ENCODE measurements around the gene FRAS1. TPM values are rescaled to one million over a fixed set of nuclear protein-coding genes. Genes with fewer than 3 reads are reported as not detected.

Gene FRAS1
- polyA plus RNA-seq, 1 donor from 2014 or later, result 2.8 TPM

DNA sequence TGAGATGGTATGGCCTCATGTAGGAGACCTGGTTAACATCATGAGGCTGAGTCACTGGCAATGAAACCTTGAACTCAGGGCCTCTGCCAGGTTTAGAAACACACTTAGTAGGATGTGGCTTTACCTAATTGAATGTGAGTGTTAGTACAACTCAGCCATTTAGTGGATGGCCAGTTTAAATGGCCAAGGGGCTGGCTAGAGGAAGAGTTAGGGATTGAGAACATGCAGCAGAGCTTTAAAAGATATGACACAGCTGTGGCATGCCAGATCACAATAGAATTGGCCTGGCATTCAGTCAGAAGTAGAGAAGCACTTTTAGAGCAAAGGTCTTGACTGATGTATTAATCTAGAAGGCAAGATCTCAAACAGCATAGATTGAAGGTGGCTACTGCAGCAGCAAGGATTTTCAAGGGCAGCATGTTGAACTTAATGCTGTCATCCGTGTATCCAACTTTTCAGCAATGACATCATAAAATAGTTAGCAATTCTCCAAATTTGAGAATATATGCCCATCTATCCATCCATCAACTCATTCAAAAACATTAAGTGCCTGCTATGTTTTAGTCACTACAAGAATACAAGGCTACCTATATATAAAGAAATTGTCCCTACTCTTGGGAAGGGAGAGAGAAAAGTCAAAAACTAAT, 170.4 kb downstream of the FRAS1 start:
- H3K9ac ChIP-seq (ENCODE audit: low read length), result no peak overlapping the region
- H3K36me3 ChIP-seq (ENCODE audit: insufficient read depth, low read length), result no peaks in the 10 kb centered on the region
- TF ChIP-seq EZH2 (IDR thresholded peaks at IDR 0.05; ENCODE audit: borderline replicate concordance, insufficient read depth, low read length, poor library complexity, severe bottlenecking) (no peak), SMC3 (conservative IDR thresholded peaks at IDR 0.05; ENCODE audit: poor library complexity) (no peak), RAD21 (conservative IDR thresholded peaks at IDR 0.05) (no peak), TAF1 (IDR thresholded peaks at IDR 0.05; ENCODE audit: low read depth) (no peak), CTCF (IDR thresholded peaks at IDR 0.05; ENCODE audit: poor library complexity, severe bottlenecking) (no peak), POLR2AphosphoS5 (IDR thresholded peaks at IDR 0.05) (no peak), MXI1 (conservative IDR thresholded peaks at IDR 0.05; ENCODE audit: poor library complexity, severe bottlenecking) (no peak), EP300 (conservative IDR thresholded peaks at IDR 0.05; ENCODE audit: poor library complexity, severe bottlenecking) (no peak)
- TF ChIP-seq, protein P1, sequence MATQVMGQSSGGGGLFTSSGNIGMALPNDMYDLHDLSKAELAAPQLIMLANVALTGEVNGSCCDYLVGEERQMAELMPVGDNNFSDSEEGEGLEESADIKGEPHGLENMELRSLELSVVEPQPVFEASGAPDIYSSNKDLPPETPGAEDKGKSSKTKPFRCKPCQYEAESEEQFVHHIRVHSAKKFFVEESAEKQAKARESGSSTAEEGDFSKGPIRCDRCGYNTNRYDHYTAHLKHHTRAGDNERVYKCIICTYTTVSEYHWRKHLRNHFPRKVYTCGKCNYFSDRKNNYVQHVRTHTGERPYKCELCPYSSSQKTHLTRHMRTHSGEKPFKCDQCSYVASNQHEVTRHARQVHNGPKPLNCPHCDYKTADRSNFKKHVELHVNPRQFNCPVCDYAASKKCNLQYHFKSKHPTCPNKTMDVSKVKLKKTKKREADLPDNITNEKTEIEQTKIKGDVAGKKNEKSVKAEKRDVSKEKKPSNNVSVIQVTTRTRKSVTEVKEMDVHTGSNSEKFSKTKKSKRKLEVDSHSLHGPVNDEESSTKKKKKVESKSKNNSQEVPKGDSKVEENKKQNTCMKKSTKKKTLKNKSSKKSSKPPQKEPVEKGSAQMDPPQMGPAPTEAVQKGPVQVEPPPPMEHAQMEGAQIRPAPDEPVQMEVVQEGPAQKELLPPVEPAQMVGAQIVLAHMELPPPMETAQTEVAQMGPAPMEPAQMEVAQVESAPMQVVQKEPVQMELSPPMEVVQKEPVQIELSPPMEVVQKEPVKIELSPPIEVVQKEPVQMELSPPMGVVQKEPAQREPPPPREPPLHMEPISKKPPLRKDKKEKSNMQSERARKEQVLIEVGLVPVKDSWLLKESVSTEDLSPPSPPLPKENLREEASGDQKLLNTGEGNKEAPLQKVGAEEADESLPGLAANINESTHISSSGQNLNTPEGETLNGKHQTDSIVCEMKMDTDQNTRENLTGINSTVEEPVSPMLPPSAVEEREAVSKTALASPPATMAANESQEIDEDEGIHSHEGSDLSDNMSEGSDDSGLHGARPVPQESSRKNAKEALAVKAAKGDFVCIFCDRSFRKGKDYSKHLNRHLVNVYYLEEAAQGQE (IDR thresholded peaks at IDR 0.05; ENCODE audit: borderline replicate concordance), result no peak
- no peak overlapping the region for H3K4me3 ChIP-seq (ENCODE audit: low read length)
- no peak overlapping the region for H3K27ac ChIP-seq (ENCODE audit: low read length)
- H3K27me3 ChIP-seq (ENCODE audit: insufficient read depth, low read depth, low read length), result no peaks in the 10 kb centered on the region
- H3K9me2 ChIP-seq (ENCODE audit: insufficient read depth, low read length), result no peaks in the 10 kb centered on the region
- no peak overlapping the region for H3K4me2 ChIP-seq (ENCODE audit: low read length)
- H4K20me1 ChIP-seq (ENCODE audit: insufficient read depth), result no peaks in the 10 kb centered on the region
- H3K79me2 ChIP-seq (replicated peaks; ENCODE audit: insufficient read depth, low read length), result no peaks in the 10 kb centered on the region
- H3K9me3 ChIP-seq (ENCODE audit: low read length), result no peaks in the 10 kb centered on the region
- H3F3A ChIP-seq (ENCODE audit: insufficient read depth, low read length, poor library complexity, severe bottlenecking), result no peaks in the 10 kb centered on the region
- no peak overlapping the region for H2AFZ ChIP-seq (ENCODE audit: low read depth, low read length)

DNA sequence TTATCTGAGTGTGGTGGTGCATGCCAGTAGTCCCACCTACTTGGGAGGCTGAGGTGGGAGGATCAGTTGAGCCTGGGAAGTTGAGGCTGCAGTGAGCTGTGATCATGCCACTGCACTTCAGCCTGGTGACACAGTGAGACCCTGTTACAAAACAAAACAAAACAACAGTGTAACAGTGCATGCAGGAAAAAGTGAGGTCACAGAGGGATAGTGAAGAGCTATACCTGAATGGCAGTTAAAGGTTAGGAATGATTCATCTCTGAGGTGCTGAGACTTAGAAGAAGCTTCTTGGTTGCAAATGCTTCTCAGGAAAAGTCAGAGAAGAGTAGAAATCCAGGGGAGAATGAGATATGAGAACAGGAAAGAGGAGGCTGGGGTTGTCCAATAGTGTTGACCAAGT, 178.7 kb downstream of the FRAS1 start:
- Histone ChIP-seq H3K9me2 (ENCODE audit: insufficient read depth, low read length) (no peaks in the 10 kb centered on the region), H3F3A (ENCODE audit: insufficient read depth, low read length, poor library complexity, severe bottlenecking) (no peaks in the 10 kb centered on the region), H2AFZ (ENCODE audit: low read depth, low read length) (no peak overlapping the region), H3K27me3 (ENCODE audit: insufficient read depth, low read depth, low read length) (no peaks in the 10 kb centered on the region), H3K4me3 (ENCODE audit: low read length) (no peak overlapping the region), H4K20me1 (ENCODE audit: insufficient read depth) (no peaks in the 10 kb centered on the region), H3K9me3 (ENCODE audit: low read length) (no peaks in the 10 kb centered on the region), H3K79me2 (replicated peaks; ENCODE audit: insufficient read depth, low read length) (no peaks in the 10 kb centered on the region), H3K4me2 (ENCODE audit: low read length) (no peak overlapping the region), H3K36me3 (ENCODE audit: insufficient read depth, low read length) (no peaks in the 10 kb centered on the region), H3K27ac (ENCODE audit: low read length) (no peak overlapping the region), H3K9ac (ENCODE audit: low read length) (no peak overlapping the region)
- TF ChIP-seq CTCF (IDR thresholded peaks at IDR 0.05; ENCODE audit: poor library complexity, severe bottlenecking) (no peak), SMC3 (conservative IDR thresholded peaks at IDR 0.05; ENCODE audit: poor library complexity) (no peak), MXI1 (conservative IDR thresholded peaks at IDR 0.05; ENCODE audit: poor library complexity, severe bottlenecking) (no peak), EP300 (conservative IDR thresholded peaks at IDR 0.05; ENCODE audit: poor library complexity, severe bottlenecking) (no peak), RAD21 (conservative IDR thresholded peaks at IDR 0.05) (no peak), POLR2AphosphoS5 (IDR thresholded peaks at IDR 0.05) (no peak), EZH2 (IDR thresholded peaks at IDR 0.05; ENCODE audit: borderline replicate concordance, insufficient read depth, low read length, poor library complexity, severe bottlenecking) (no peak)
- TF ChIP-seq, protein P1 (IDR thresholded peaks at IDR 0.05; ENCODE audit: borderline replicate concordance), result no peak

All from neural cell (in vitro differentiated cells).